Osteoblast (primary cell): ENCODE data around the gene GNPTAB. TPM values are rescaled to one million over a fixed set of nuclear protein-coding genes. Genes with fewer than 3 reads are reported as not detected.
A peak's percentile ranks its signal among the peaks of the same experiment; 100 is the strongest.

ENCODE experiments used
- DNase-seq: peaks from one replicate; pipeline ENCODE4 v3.0.0; 2011; ENCODE audit warnings: low spot score, mixed read lengths; ENCODE audit not compliant: insufficient read length; ENCODE audit errors: missing footprints
- H2AFZ ChIP-seq: 2 replicates; pipeline ENCODE4 v1.6.0; 2011; ENCODE audit warnings: mild to moderate bottlenecking, low read length
- H3K27ac ChIP-seq: 2 replicates; pipeline ENCODE4 v1.5.1; 2011; ENCODE audit warnings: mild to moderate bottlenecking, low read depth, low read length, moderate library complexity
- H3K27me3 ChIP-seq: 2 replicates; pipeline ENCODE4 v1.6.0; 2012; ENCODE audit warnings: mild to moderate bottlenecking, control low read depth, inconsistent platforms, low read length, moderate library complexity; ENCODE audit not compliant: insufficient read depth
- H3K36me3 ChIP-seq: 2 replicates; pipeline ENCODE4 v1.5.1; 2011; ENCODE audit warnings: mild to moderate bottlenecking, low read length, control low read depth, moderate library complexity; ENCODE audit not compliant: insufficient read depth
- H3K4me1 ChIP-seq: 2 replicates; pipeline ENCODE4 v1.5.1; 2011; ENCODE audit warnings: mild to moderate bottlenecking, low read length, control low read depth, moderate library complexity; ENCODE audit not compliant: insufficient read depth
- H3K4me2 ChIP-seq: 2 replicates; pipeline ENCODE4 v1.6.0; 2011; ENCODE audit warnings: mild to moderate bottlenecking, low read length; ENCODE audit not compliant: insufficient read depth
- H3K4me3 ChIP-seq: fragments of 200-600 bp; sonication (generic); 3 replicates; pipeline ENCODE4 v1.5.1; 2012; ENCODE audit warnings: mild to moderate bottlenecking, low read length, inconsistent platforms; ENCODE audit not compliant: insufficient read depth
- H3K79me2 ChIP-seq: 2 replicates; pipeline ENCODE4 v1.6.0; 2012; ENCODE audit warnings: mild to moderate bottlenecking, low read length, control low read depth, inconsistent platforms; ENCODE audit not compliant: insufficient read depth
- H3K9me3 ChIP-seq: 2 replicates; pipeline ENCODE4 v1.5.1; 2011; ENCODE audit warnings: low read depth, low read length, control low read depth
- H4K20me1 ChIP-seq: 2 replicates; pipeline ENCODE4 v1.6.0; 2012; ENCODE audit warnings: mild to moderate bottlenecking, low read length, control low read depth; ENCODE audit not compliant: insufficient read depth
- total RNA-seq: library from RNA; depleted of rRNA; stranded (reverse); fragments of >200 nt; gene quantifications from 2 replicates; pipeline ENCODE4 v1.2.3, GENCODE V29; 2012
- TF ChIP-seq, protein P1 (sequence below): IDR thresholded peaks from 2 replicates; pipeline ENCODE4 v1.5.1; 2011; ENCODE audit warnings: mild to moderate bottlenecking, low read depth, low read length, moderate library complexity; ENCODE audit errors: extremely low read depth

GNPTAB gene
- total RNA-seq, 1 donor, result 93.0 TPM

DNA sequence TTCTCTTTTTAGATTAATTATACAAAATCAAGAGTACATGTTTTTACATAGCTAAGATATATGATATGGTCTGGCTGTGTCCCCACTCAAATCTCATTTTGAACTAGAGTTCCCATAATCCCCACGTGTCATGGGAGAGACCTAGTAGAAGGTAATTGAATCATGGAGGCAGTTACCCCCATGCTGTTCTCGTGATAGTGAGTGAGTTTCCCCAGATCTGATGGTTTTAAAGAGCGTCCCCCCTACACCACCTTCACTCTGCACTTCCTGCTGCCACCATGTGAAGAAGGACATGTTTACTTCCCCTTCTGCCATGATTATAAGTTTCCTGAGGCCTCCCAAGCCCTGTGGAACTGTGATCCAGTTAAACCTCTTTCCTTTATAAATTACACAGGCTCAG lies 25.2 kb upstream of the GNPTAB start:
- Histone ChIP-seq H4K20me1 (no peaks in the 10 kb centered on the region), H3K4me3 (no peak overlapping the region)
- TF ChIP-seq, protein P1, sequence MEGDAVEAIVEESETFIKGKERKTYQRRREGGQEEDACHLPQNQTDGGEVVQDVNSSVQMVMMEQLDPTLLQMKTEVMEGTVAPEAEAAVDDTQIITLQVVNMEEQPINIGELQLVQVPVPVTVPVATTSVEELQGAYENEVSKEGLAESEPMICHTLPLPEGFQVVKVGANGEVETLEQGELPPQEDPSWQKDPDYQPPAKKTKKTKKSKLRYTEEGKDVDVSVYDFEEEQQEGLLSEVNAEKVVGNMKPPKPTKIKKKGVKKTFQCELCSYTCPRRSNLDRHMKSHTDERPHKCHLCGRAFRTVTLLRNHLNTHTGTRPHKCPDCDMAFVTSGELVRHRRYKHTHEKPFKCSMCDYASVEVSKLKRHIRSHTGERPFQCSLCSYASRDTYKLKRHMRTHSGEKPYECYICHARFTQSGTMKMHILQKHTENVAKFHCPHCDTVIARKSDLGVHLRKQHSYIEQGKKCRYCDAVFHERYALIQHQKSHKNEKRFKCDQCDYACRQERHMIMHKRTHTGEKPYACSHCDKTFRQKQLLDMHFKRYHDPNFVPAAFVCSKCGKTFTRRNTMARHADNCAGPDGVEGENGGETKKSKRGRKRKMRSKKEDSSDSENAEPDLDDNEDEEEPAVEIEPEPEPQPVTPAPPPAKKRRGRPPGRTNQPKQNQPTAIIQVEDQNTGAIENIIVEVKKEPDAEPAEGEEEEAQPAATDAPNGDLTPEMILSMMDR, result no peak

DNA sequence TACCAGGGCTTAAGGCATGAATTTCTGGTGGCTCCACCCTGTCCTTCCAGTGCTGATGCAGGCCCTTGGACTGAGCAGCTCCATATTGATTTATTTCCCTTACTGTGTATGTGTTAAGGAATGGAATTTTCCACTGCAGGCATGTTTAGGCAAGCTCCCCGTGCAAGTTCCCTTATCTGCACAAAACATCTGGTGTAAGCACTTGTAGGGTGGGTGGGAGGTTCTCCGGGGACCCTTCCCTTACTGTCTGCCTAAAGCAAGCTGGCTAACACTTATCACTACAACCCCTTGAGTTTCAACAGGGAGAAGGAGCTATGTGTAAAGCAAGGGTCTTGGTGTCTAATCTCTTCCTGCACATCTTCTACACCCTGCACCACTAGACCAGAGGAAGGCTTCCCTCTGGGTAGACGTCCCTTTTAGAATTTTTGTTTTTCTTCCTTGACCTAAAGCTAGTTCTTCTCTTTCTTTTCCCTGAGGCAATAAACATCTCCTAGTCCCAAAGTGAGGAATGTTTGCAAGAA lies 24.7 kb upstream of the GNPTAB start:
- Histone ChIP-seq H3K4me3 (no peak overlapping the region), H3K27me3 (no peaks in the 10 kb centered on the region), H3K4me1 (peaks cover 41% of the 10 kb centered on the region), H3K9me3 (no peaks in the 10 kb centered on the region), H4K20me1 (no peaks in the 10 kb centered on the region), H3K36me3 (no peaks in the 10 kb centered on the region), H3K4me2 (no peak overlapping the region), H3K27ac (no peak overlapping the region), H2AFZ (peak overlapping the region; percentile 36), H3K79me2 (no peaks in the 10 kb centered on the region)
- TF ChIP-seq, protein P1, result no peak
- no peak for DNase-seq

More for the DNA sequence above, 25.2 kb upstream of the GNPTAB start:
- peaks cover 41% of the 10 kb centered on the region for H3K4me1 ChIP-seq
- H3K27me3 ChIP-seq, result no peaks in the 10 kb centered on the region
- H3K36me3 ChIP-seq, result no peaks in the 10 kb centered on the region
- DNase-seq, result no peak
- H3K4me2 ChIP-seq, result no peak overlapping the region
- H3K9me3 ChIP-seq, result no peaks in the 10 kb centered on the region
- H3K27ac ChIP-seq, result no peak overlapping the region
- H2AFZ ChIP-seq, result peak overlapping the region; percentile 54
- no peaks in the 10 kb centered on the region for H3K79me2 ChIP-seq

DNA sequence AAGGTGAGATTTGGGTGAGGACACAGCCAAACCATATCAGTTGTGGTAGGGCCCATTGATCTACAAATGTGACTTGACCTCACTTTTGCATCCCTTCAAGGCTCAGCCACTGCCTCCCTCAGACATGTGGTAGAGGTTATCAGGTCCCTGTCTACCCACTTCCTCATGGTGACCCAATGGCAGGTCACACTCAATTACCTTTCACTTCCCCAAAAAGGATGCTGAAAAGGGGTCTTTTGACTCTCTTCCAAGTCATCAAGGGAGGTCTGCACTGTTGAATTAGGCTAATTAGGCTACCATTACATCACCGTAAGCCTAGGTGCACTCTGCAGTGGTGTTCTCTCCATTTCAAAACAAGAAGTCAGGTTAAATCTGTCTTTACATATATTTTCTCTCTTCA lies 24.0 kb upstream of the GNPTAB start:
- DNase-seq, result no peak
- H4K20me1 ChIP-seq, result no peaks in the 10 kb centered on the region

DNA sequence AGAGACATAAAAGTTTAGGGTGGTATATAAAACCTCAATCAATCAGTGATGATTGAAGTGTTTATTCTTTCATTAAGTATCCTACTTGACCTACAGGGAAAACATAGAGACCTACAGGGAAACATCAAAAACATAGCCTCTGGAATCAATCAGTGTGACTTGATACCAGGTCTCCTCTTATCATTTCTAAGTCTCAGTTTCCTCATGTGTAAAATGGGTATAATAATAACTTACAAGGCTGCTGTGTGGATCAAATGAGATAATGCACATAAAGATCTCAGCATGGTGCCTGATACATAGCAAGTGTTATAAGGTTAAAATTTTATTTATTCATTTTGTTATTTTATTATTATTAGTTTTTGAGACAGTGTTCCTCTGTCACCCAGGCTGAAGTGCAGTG lies 22.2 kb upstream of the GNPTAB start:
- H3K27ac ChIP-seq, result no peak overlapping the region
- H3K79me2 ChIP-seq, result no peaks in the 10 kb centered on the region
- TF ChIP-seq, protein P1, result no peak
- no peak overlapping the region for H2AFZ ChIP-seq
- H3K36me3 ChIP-seq, result no peaks in the 10 kb centered on the region
- peaks cover 30% of the 10 kb centered on the region for H3K4me1 ChIP-seq
- no peaks in the 10 kb centered on the region for H3K9me3 ChIP-seq
- H3K27me3 ChIP-seq, result no peaks in the 10 kb centered on the region
- no peak for DNase-seq
- no peak overlapping the region for H3K4me3 ChIP-seq
- H3K4me2 ChIP-seq, result no peak overlapping the region
- H4K20me1 ChIP-seq, result no peaks in the 10 kb centered on the region

More for the DNA sequence above, 24.0 kb upstream of the GNPTAB start:
- peaks cover 35% of the 10 kb centered on the region for H3K4me1 ChIP-seq
- no peak overlapping the region for H3K4me3 ChIP-seq
- peak overlapping the region; percentile 36 for H2AFZ ChIP-seq
- TF ChIP-seq, protein P1, result no peak
- H3K27me3 ChIP-seq, result no peaks in the 10 kb centered on the region
- no peaks in the 10 kb centered on the region for H3K36me3 ChIP-seq
- no peaks in the 10 kb centered on the region for H3K79me2 ChIP-seq
- H3K27ac ChIP-seq, result no peak overlapping the region
- H3K4me2 ChIP-seq, result no peak overlapping the region
- no peaks in the 10 kb centered on the region for H3K9me3 ChIP-seq
